GM12872 (cell line): ENCODE results near the gene AK4.

Source experiments
- TF ChIP-seq, protein P1 (sequence below): IDR thresholded peaks from 3 replicates; pipeline ENCODE4 v1.5.1; 2011; ENCODE audit warnings: low read depth, mild to moderate bottlenecking, low read length, moderate library complexity; ENCODE audit not compliant: insufficient read depth

The AK4 gene

DNA sequence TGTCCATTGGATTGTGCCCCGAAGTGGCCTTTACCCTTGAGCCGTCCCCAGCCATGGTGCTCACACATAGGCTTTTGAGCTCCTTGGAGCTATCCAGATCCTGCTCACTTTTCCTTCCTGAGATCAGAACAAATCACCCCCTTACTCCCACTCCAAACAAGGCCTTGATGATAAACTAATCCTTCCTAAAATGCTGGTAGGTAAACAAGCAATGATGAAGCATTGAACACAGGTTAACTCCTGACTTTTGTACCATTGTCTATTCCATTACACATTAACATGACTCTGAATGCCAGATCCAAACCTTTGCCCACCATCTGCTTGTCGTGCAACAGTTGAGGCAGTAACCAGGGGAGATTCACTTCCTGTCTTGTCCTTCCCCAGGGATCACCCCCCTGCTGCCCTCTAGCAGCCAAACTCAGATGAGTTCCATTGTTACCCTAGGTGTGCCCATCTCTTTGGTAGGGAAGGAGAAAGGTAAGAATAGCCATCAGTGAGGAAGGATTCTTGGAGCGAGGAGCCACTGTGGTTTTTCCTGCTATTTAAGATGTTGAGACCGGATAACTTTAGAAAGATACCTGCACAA is 81.8 kb downstream of the AK4 start:
- TF ChIP-seq, protein P1, sequence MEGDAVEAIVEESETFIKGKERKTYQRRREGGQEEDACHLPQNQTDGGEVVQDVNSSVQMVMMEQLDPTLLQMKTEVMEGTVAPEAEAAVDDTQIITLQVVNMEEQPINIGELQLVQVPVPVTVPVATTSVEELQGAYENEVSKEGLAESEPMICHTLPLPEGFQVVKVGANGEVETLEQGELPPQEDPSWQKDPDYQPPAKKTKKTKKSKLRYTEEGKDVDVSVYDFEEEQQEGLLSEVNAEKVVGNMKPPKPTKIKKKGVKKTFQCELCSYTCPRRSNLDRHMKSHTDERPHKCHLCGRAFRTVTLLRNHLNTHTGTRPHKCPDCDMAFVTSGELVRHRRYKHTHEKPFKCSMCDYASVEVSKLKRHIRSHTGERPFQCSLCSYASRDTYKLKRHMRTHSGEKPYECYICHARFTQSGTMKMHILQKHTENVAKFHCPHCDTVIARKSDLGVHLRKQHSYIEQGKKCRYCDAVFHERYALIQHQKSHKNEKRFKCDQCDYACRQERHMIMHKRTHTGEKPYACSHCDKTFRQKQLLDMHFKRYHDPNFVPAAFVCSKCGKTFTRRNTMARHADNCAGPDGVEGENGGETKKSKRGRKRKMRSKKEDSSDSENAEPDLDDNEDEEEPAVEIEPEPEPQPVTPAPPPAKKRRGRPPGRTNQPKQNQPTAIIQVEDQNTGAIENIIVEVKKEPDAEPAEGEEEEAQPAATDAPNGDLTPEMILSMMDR: no peak

DNA sequence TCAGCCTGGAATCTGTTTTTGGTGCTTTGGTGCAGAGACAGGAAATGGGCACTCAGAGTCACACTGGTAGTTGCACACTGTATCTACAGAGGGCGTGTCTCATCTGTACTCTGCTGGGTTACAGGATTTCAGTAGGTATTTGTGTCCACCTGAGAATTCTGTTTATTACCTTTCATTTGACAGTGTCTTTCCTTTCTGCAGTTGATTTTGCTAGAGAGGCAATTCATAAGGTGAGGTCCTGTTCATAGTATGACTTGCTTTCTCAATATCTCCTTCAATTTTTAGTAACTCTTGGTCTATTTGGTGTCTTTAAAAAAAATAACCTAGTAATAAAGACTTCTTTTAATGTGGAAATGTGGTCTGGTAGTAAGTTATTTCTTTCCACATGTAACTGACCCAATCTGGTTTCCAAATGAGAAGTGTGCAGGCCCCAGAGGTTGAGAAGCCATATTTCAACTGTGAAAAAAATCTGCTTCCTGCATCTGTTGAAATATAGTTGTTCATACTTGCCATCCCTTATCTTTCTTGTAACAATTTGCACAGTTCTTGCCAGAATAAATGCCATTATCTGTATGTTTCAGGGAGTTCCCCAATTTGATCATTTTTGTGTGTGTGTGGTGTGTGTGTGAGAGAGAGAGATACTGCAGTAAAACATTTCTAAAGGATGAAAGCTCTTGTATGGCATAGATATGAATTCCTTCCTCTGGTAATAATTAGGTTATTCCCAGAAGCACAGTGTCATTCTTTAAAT is 82.9 kb downstream of the AK4 start:
- TF ChIP-seq, protein P1: peak; percentile 28; the same call in 1 of the 3 replicates

- TF ChIP-seq, protein P1: no peak
Observed at GRCh38 chr1:65231718-65232330, 83.8 kb downstream of the AK4 start.

DNA sequence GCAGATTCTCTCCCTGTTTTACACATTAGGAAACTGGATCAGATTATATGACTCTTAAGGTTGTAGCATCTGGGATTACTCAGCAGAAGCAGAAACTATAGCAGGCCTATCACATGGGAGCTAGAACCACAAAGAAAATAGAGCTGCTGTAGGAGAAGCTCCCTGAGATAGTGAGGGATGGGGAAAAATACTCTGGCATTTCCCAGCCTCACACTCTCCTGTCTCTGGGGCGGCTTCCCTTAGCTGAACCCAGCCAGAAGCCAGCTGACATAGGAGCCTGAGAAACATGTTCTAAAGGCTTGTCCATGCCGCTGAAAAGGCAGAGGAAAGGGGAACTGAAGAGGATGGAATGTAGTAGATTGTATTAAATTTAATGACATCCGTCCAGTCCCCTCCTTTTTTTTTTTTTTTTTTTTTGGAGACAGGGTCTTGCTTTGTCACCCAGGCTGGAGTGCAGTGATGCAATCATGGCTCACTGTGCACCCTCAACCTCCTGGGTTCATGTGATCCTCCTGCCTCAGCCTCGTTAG is 84.5 kb downstream of the AK4 start:
- TF ChIP-seq, protein P1: no peak

DNA sequence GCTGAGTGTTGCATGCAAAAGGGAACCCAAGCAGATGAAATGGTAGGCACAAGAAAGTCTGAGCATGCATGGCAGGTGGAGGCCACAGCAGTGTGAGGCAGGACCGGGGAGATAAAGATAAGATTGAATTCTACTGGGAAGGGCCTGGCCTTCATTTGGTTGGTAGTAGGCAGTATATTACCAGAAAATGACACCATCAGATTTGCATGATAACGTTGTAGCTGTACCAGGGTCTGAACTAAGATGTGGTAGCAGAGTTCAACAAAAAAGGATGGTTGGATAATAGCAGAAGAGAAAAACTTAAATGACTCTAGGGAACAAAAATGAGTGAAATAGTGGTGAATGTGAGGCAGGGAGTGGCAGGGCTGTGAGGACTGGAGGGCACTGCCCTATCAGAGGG is 85.8 kb downstream of the AK4 start:
- TF ChIP-seq, protein P1: no peak

- TF ChIP-seq, protein P1: peak; percentile 58; the same call in 2 of the 3 replicates
Observed at GRCh38 chr1:65235867-65236805, 88.1 kb downstream of the AK4 start.
